BE2C (cell line): ENCODE results near the gene DDX3X.

ENCODE experiments used
- DNase-seq: peaks from one replicate; pipeline ENCODE4 v3.0.0-alpha.2; 2020
- H3K27me3 ChIP-seq: fragments of 250-450 bp; sonication (Bioruptor Pico); 2 replicates; pipeline ENCODE4 v1.5.1; 2020; ENCODE audit warnings: mild to moderate bottlenecking
- H3K36me3 ChIP-seq: fragments of 250-450 bp; sonication (Bioruptor Pico); 2 replicates; pipeline ENCODE4 v1.5.1; 2020; ENCODE audit warnings: mild to moderate bottlenecking
- H3K4me1 ChIP-seq: fragments of 250-450 bp; sonication (Bioruptor Pico); 2 replicates; pipeline ENCODE4 v1.5.1; 2020
- H3K4me3 ChIP-seq: 2 replicates; pipeline ENCODE4 v1.5.1; 2011; ENCODE audit warnings: low read depth, low read length
- H3K9me3 ChIP-seq: fragments of 250-450 bp; sonication (Bioruptor Pico); 2 replicates; pipeline ENCODE4 v1.5.1; 2020
- TF ChIP-seq, protein P1 (sequence below): IDR thresholded peaks from 2 replicates; pipeline ENCODE4 v1.5.1; 2012; ENCODE audit warnings: mild to moderate bottlenecking, low read depth, low read length

The DDX3X gene

DNA sequence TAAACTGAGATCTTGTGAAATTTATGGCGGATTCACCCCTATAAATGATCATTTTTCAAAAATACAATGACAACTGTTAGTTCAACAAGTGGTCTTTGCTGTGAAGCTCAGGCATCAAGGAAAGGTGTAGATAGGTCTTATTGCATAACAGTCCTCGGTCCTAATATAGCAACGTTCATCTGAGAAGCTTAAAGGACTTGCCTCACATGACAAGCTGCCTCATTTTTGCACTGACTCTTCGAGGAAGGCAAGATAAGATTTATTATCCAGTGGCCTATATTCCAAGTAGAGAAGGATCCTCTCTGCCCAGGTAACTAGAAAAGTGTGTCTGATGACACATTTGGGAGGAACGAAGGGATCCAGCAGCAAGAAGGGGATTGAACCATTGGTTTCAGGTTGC, 13.6 kb upstream of the DDX3X start:
- no peak overlapping the region for H3K4me3 ChIP-seq
- TF ChIP-seq, protein P1, sequence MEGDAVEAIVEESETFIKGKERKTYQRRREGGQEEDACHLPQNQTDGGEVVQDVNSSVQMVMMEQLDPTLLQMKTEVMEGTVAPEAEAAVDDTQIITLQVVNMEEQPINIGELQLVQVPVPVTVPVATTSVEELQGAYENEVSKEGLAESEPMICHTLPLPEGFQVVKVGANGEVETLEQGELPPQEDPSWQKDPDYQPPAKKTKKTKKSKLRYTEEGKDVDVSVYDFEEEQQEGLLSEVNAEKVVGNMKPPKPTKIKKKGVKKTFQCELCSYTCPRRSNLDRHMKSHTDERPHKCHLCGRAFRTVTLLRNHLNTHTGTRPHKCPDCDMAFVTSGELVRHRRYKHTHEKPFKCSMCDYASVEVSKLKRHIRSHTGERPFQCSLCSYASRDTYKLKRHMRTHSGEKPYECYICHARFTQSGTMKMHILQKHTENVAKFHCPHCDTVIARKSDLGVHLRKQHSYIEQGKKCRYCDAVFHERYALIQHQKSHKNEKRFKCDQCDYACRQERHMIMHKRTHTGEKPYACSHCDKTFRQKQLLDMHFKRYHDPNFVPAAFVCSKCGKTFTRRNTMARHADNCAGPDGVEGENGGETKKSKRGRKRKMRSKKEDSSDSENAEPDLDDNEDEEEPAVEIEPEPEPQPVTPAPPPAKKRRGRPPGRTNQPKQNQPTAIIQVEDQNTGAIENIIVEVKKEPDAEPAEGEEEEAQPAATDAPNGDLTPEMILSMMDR: no peak
- DNase-seq: no peak

DNA sequence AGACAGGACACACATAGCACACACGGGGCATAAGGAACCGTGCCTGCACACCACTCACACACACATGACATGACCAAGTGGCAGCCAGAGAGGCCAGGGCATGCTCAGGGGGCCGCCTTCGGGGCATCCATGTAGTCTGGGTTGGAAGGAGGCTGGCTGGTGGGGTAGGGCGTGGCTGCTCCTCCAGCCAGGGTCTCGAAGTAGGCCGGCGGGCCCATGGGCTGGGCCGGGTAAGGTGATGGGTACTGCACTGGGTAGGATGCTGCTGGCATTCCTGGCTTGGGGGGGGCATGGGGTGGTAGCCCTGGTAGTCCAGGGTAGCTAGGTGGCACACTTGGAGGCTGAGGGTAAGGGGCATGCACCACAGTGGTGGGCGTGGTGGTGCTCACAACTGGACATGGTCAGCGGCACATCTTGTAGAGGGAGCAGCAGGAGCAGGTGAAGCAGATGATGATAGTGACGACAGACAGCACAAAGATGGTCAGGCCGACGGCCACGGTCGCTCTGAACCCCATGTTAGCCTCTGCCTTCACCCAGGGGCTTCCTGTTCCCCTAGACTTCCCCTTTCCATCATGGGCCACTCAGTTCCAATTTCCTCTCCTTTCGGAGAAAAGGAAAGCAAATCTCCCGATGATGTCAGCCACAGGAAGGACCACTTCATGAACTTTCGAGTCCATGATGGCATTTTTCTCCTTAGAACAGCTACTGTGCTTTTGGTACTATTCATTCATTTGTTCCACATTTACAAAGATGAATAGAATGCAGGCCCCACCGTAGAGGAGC, 10.9 kb upstream of the DDX3X start:
- H3K9me3 ChIP-seq: no peaks in the 10 kb centered on the region
- H3K27me3 ChIP-seq: no peaks in the 10 kb centered on the region
- TF ChIP-seq, protein P1: no peak
- no peaks in the 10 kb centered on the region for H3K36me3 ChIP-seq
- H3K4me3 ChIP-seq: no peak overlapping the region
- no peak for DNase-seq
- H3K4me1 ChIP-seq: no peaks in the 10 kb centered on the region

More for the DNA sequence above, 13.6 kb upstream of the DDX3X start:
- H3K9me3 ChIP-seq: no peaks in the 10 kb centered on the region
- no peaks in the 10 kb centered on the region for H3K4me1 ChIP-seq
- no peaks in the 10 kb centered on the region for H3K36me3 ChIP-seq
- no peaks in the 10 kb centered on the region for H3K27me3 ChIP-seq

- H3K27me3 ChIP-seq: no peaks in the 10 kb centered on the region
- no peak for DNase-seq
- no peaks in the 10 kb centered on the region for H3K4me1 ChIP-seq
- H3K36me3 ChIP-seq: no peaks in the 10 kb centered on the region
- TF ChIP-seq, protein P1: no peak
- H3K4me3 ChIP-seq: no peak overlapping the region
- H3K9me3 ChIP-seq: no peaks in the 10 kb centered on the region
Observed at GRCh38 chrX:41326431-41326830, 7.5 kb upstream of the DDX3X start.

DNA sequence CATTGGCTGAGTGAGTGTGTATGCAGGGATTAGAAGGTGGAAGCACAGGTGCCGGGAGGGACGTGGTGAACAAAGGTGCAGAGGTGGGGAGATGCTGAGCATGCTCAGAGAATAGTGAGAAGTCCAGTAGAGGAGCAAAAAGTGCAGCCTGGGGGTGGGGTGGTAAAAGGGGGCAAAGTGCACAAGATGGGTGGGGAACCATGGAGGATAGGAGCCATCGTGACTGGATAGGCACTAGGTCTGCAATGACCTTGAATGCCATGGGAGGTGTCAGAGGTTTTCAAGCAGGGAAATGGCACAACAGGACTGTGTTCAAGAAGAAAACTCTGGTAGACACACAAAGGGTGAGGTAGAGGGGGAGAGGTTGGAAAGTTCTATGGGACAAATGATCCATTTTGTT, 6.6 kb upstream of the DDX3X start:
- TF ChIP-seq, protein P1: no peak

GRCh38 chrX:41329101-41329500, 4.9 kb upstream of the DDX3X start:
- Histone ChIP-seq H3K27me3 (no peaks in the 10 kb centered on the region), H3K36me3 (peaks cover 1% of the 10 kb centered on the region), H3K4me3 (no peak overlapping the region), H3K4me1 (no peaks in the 10 kb centered on the region), H3K9me3 (no peaks in the 10 kb centered on the region)
- DNase-seq: no peak
- TF ChIP-seq, protein P1: no peak

More for the DNA sequence above, 6.6 kb upstream of the DDX3X start:
- H3K27me3 ChIP-seq: no peaks in the 10 kb centered on the region
- no peak overlapping the region for H3K4me3 ChIP-seq
- H3K9me3 ChIP-seq: no peaks in the 10 kb centered on the region
- DNase-seq: no peak
- no peaks in the 10 kb centered on the region for H3K4me1 ChIP-seq
- no peaks in the 10 kb centered on the region for H3K36me3 ChIP-seq

DNA sequence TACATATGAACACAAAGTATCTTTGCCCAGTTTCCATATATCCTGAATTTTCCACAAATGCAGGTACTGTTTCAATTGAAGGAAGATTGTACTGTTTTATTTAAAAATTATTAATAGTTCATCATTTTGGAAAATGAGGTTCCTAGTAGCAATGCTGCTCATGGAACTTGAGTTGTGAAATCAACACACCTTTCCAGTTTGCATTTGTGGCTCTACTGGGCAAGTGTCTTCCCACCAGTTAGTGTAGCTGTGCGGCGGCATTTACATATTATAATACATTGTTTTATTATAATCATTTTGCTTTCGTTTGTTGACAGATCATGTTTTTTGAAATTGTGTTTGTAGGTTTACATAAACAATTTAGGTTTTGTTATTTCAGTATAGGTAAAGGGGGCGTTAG, 2.0 kb upstream of the DDX3X start:
- Histone ChIP-seq H3K4me3 (peak overlapping the region; percentile 96), H3K4me1 (no peaks in the 10 kb centered on the region), H3K9me3 (no peaks in the 10 kb centered on the region), H3K27me3 (no peaks in the 10 kb centered on the region), H3K36me3 (peaks cover 8% of the 10 kb centered on the region)
- DNase-seq: no peak
- TF ChIP-seq, protein P1: no peak
